ENCODE measurements around the gene NHSL1. TPM values are rescaled to one million over a fixed set of nuclear protein-coding genes. Genes with fewer than 3 reads are reported as not detected.

NHSL1 gene
- polyA plus RNA-seq, 4 donors, result 11.3 to 71.0 (median 23.8) TPM

GRCh38 chr6:138528956-138529355 lies 29.7 kb upstream of the NHSL1 start:
- Histone ChIP-seq H3K36me3 (ENCODE audit: control insufficient read depth in 3 of 3, insufficient read depth in 2 of 3, low read depth in 1 of 3, low read length in 3 of 3) (no peaks in the 10 kb centered on the region), H3K9me3 (ENCODE audit: control insufficient read depth in 2 of 2, insufficient read depth in 1 of 2, low read depth in 1 of 2, low read length in 1 of 2) (no peaks in the 10 kb centered on the region), H3K27ac (ENCODE audit: low read depth in 1 of 3, low read length in 2 of 3) (no peak overlapping the region), H3K27me3 (ENCODE audit: control insufficient read depth in 3 of 3, insufficient read depth in 3 of 3, low read length in 3 of 3) (no peaks in the 10 kb centered on the region), H3K4me3 (ENCODE audit: low read depth in 1 of 3, low read length in 3 of 3) (no peak overlapping the region), H3K4me1 (ENCODE audit: control insufficient read depth in 3 of 3, insufficient read depth in 2 of 3, low read depth in 1 of 3, low read length in 2 of 3) (no peaks in the 10 kb centered on the region)
- FAIRE-seq (no peak), DNase-seq (no peak)
- 89 to 95% (median 90%) methylated on average over 2 of the region's 2 CpGs for WGBS, 3 donors

DNA sequence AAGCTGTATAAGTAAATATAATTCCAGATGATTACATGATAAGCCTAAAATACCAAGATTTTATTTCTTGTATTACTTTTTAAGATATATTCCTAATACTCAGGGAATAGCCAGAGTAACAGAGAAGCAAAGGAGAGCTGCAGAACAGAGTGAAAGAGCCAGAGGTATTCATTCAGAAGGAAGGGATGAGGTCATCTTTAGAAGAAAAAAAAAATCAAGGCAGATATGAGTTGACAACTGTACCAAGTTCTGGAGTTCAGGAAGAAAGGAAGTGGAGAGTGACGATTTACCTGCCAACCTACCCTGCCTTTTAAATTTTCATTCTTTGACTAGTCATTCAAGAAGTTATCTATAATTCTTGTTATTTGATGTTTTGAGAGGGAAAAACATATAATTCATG lies 28.8 kb upstream of the NHSL1 start:
- H3K27ac ChIP-seq (ENCODE audit: low read depth in 1 of 3, low read length in 2 of 3), result no peak overlapping the region
- no peaks in the 10 kb centered on the region for H3K9me3 ChIP-seq (ENCODE audit: control insufficient read depth in 2 of 2, insufficient read depth in 1 of 2, low read depth in 1 of 2, low read length in 1 of 2)
- WGBS, 3 donors, result 25 to 57% (median 39%) methylated on average over 1 of the region's 1 CpG
- H3K36me3 ChIP-seq (ENCODE audit: control insufficient read depth in 3 of 3, insufficient read depth in 2 of 3, low read depth in 1 of 3, low read length in 3 of 3), result no peaks in the 10 kb centered on the region
- H3K4me3 ChIP-seq (ENCODE audit: low read depth in 1 of 3, low read length in 3 of 3), result no peak overlapping the region
- no peaks in the 10 kb centered on the region for H3K27me3 ChIP-seq (ENCODE audit: control insufficient read depth in 3 of 3, insufficient read depth in 3 of 3, low read length in 3 of 3)
- no peak for DNase-seq
- no peak for FAIRE-seq
- H3K4me1 ChIP-seq (ENCODE audit: control insufficient read depth in 3 of 3, insufficient read depth in 2 of 3, low read depth in 1 of 3, low read length in 2 of 3), result no peaks in the 10 kb centered on the region

DNA sequence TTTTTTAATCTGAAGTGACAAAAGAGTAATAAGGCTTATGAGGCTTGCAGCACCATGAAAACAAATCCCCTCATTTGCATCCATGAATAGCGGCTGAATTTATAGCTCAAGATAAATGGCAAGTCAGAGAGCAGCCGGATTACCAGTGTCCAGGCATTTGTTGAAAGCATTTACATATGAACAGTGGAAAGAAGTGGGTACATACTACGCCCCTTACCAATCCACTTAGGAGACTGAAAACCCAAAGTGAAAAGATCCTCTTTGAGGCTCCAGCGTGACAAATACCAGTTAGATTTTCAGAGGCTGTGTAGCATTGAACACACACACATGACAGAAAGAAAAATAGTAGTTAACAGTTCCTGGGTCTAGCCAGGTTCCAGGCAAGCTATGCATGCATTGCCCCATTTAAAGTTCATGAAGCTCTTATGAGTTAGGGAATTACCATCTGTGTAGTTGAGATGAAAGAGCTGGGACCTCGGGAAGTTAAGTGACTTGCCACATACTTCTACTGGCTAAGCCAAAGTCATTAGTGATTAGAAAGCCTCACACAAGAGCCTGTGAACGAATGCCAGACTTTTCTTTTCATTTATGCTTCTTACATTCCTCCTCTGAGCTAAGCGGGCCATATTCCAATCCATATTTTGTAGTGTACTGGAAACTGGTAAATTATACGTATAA lies 28.3 kb upstream of the NHSL1 start:
- no peak overlapping the region for H3K27ac ChIP-seq (ENCODE audit: low read depth in 1 of 3, low read length in 2 of 3)
- no peaks in the 10 kb centered on the region for H3K9me3 ChIP-seq (ENCODE audit: control insufficient read depth in 2 of 2, insufficient read depth in 1 of 2, low read depth in 1 of 2, low read length in 1 of 2)
- 69 to 78% (median 75%) methylated on average over 8 of the region's 8 CpGs for WGBS, 3 donors
- no peaks in the 10 kb centered on the region for H3K36me3 ChIP-seq (ENCODE audit: control insufficient read depth in 3 of 3, insufficient read depth in 2 of 3, low read depth in 1 of 3, low read length in 3 of 3)
- FAIRE-seq, result no peak
- no peaks in the 10 kb centered on the region for H3K27me3 ChIP-seq (ENCODE audit: control insufficient read depth in 3 of 3, insufficient read depth in 3 of 3, low read length in 3 of 3)
- no peak overlapping the region for H3K4me3 ChIP-seq (ENCODE audit: low read depth in 1 of 3, low read length in 3 of 3)
- DNase-seq, result no peak
- H3K4me1 ChIP-seq (ENCODE audit: control insufficient read depth in 3 of 3, insufficient read depth in 2 of 3, low read depth in 1 of 3, low read length in 2 of 3), result no peaks in the 10 kb centered on the region

- no peaks in the 10 kb centered on the region for H3K4me1 ChIP-seq (ENCODE audit: control insufficient read depth in 3 of 3, insufficient read depth in 2 of 3, low read depth in 1 of 3, low read length in 2 of 3)
- no peak for DNase-seq
- WGBS, 3 donors, result 70 to 83% (median 76%) methylated on average over 11 of the region's 11 CpGs
- FAIRE-seq, result no peak
- H3K9me3 ChIP-seq (ENCODE audit: control insufficient read depth in 2 of 2, insufficient read depth in 1 of 2, low read depth in 1 of 2, low read length in 1 of 2), result no peaks in the 10 kb centered on the region
- no peaks in the 10 kb centered on the region for H3K36me3 ChIP-seq (ENCODE audit: control insufficient read depth in 3 of 3, insufficient read depth in 2 of 3, low read depth in 1 of 3, low read length in 3 of 3)
- no peak overlapping the region for H3K27ac ChIP-seq (ENCODE audit: low read depth in 1 of 3, low read length in 2 of 3)
- no peaks in the 10 kb centered on the region for H3K27me3 ChIP-seq (ENCODE audit: control insufficient read depth in 3 of 3, insufficient read depth in 3 of 3, low read length in 3 of 3)
- no peak overlapping the region for H3K4me3 ChIP-seq (ENCODE audit: low read depth in 1 of 3, low read length in 3 of 3)
These were observed 27.5 kb upstream of the NHSL1 start for GRCh38 chr6:138526822-138527235.

DNA sequence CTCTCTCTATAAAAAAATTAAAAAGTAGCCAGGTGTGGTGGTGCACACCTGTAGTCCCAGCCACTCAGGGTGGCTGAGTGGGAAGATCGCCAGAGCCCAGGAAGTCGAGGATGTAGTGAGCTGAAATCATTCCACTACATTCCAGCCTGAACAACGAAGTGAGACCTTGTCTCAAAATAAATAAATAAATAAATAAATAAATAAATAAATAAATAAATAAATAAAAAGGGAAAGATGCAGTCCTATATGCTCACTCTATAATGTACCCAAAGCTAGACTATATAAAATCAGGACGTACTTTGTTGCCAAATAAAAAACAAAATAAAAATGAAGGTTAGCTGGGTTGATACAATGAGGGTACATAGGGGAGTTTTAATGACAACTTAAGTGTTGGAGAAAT lies 26.1 kb upstream of the NHSL1 start:
- no peaks in the 10 kb centered on the region for H3K36me3 ChIP-seq (ENCODE audit: control insufficient read depth in 3 of 3, insufficient read depth in 2 of 3, low read depth in 1 of 3, low read length in 3 of 3)
- 91% methylated on average over 4 of the region's 4 CpGs for WGBS, 3 donors
- DNase-seq (no peak), FAIRE-seq (no peak)
- H3K27ac ChIP-seq (ENCODE audit: low read depth in 1 of 3, low read length in 2 of 3), result no peak overlapping the region
- no peaks in the 10 kb centered on the region for H3K9me3 ChIP-seq (ENCODE audit: control insufficient read depth in 2 of 2, insufficient read depth in 1 of 2, low read depth in 1 of 2, low read length in 1 of 2)
- no peak overlapping the region for H3K4me3 ChIP-seq (ENCODE audit: low read depth in 1 of 3, low read length in 3 of 3)
- no peaks in the 10 kb centered on the region for H3K4me1 ChIP-seq (ENCODE audit: control insufficient read depth in 3 of 3, insufficient read depth in 2 of 3, low read depth in 1 of 3, low read length in 2 of 3)
- no peaks in the 10 kb centered on the region for H3K27me3 ChIP-seq (ENCODE audit: control insufficient read depth in 3 of 3, insufficient read depth in 3 of 3, low read length in 3 of 3)

DNA sequence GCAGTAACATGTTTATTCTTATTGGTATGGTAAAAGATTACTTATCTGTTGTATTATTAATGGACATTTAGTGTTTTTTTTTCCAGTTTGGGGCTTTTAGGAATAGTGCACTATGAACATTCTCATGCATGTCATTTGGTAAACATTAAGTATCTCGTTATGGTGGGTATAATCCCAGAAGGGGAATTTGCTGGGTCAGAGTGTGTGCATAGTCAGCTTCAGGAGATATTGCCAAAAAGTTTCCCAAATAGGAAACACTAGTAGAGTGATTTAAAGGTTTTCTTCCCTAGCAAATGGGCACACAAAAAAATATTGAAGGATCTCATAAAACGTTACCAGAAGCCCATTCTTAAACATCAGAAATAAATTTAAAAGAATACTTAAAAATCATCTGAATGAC lies 25.2 kb upstream of the NHSL1 start:
- 46 to 69% (median 69%) methylated on average over 2 of the region's 2 CpGs for WGBS, 3 donors
- no peak overlapping the region for H3K27ac ChIP-seq (ENCODE audit: low read depth in 1 of 3, low read length in 2 of 3)
- DNase-seq (no peak), FAIRE-seq (no peak)
- no peaks in the 10 kb centered on the region for H3K9me3 ChIP-seq (ENCODE audit: control insufficient read depth in 2 of 2, insufficient read depth in 1 of 2, low read depth in 1 of 2, low read length in 1 of 2)
- H3K27me3 ChIP-seq (ENCODE audit: control insufficient read depth in 3 of 3, insufficient read depth in 3 of 3, low read length in 3 of 3), result no peaks in the 10 kb centered on the region
- no peak overlapping the region for H3K4me3 ChIP-seq (ENCODE audit: low read depth in 1 of 3, low read length in 3 of 3)
- H3K36me3 ChIP-seq (ENCODE audit: control insufficient read depth in 3 of 3, insufficient read depth in 2 of 3, low read depth in 1 of 3, low read length in 3 of 3), result no peaks in the 10 kb centered on the region
- no peaks in the 10 kb centered on the region for H3K4me1 ChIP-seq (ENCODE audit: control insufficient read depth in 3 of 3, insufficient read depth in 2 of 3, low read depth in 1 of 3, low read length in 2 of 3)

DNA sequence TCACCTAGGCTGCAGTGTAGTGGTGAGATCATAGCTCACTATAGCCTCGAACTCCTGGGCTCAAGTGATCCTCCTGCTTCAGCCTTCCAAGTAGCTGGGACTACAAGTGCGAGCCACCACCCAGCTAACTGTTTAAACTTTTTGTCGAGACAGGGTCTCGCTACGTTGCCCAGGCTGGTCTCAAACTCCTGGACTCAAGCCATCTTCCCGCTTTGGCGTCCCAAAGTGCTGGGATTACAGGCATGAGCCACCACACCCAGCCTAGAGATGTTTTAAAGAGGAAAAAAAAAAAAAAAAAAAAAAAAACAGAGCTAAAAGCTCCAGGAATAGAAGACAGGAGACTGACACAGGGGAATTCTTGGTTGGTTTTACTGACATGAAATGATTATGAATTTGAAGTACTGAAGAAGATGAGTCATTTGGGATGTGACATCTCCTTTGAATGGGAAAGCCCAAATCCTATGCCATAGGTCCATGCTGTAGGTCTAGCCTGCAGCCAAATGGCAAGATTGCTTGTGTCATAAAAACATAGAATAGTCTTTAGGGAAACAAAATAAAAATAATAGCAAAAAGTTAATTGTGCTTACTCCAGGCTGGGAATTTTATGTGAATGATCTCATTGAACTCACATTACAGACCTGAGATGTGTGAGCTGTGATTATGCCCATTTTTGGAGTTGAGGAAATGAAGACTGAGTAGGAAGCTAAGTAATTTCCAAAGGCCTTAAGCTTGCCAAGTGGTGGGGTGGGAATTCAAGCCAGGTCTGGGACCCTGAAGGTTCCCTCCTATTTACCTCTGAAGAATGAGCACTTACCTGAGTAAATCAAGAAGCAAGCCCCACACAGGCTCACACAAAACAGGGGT lies 24.3 kb upstream of the NHSL1 start:
- Histone ChIP-seq H3K4me1 (ENCODE audit: control insufficient read depth in 3 of 3, insufficient read depth in 2 of 3, low read depth in 1 of 3, low read length in 2 of 3) (no peaks in the 10 kb centered on the region), H3K36me3 (ENCODE audit: control insufficient read depth in 3 of 3, insufficient read depth in 2 of 3, low read depth in 1 of 3, low read length in 3 of 3) (no peaks in the 10 kb centered on the region), H3K9me3 (ENCODE audit: control insufficient read depth in 2 of 2, insufficient read depth in 1 of 2, low read depth in 1 of 2, low read length in 1 of 2) (no peaks in the 10 kb centered on the region), H3K27ac (ENCODE audit: low read depth in 1 of 3, low read length in 2 of 3) (no peak overlapping the region), H3K27me3 (ENCODE audit: control insufficient read depth in 3 of 3, insufficient read depth in 3 of 3, low read length in 3 of 3) (no peaks in the 10 kb centered on the region), H3K4me3 (ENCODE audit: low read depth in 1 of 3, low read length in 3 of 3) (no peak overlapping the region)
- 79 to 91% (median 83%) methylated on average over 7 of the region's 7 CpGs for WGBS, 3 donors
- DNase-seq, result no peak
- no peak for FAIRE-seq

- no peak for DNase-seq
- Histone ChIP-seq H3K36me3 (ENCODE audit: control insufficient read depth in 3 of 3, insufficient read depth in 2 of 3, low read depth in 1 of 3, low read length in 3 of 3) (no peaks in the 10 kb centered on the region), H3K9me3 (ENCODE audit: control insufficient read depth in 2 of 2, insufficient read depth in 1 of 2, low read depth in 1 of 2, low read length in 1 of 2) (peaks cover 0 to 3% of the 10 kb centered on the region in 2 donors), H3K4me3 (ENCODE audit: low read depth in 1 of 3, low read length in 3 of 3) (no peak overlapping the region), H3K27me3 (ENCODE audit: control insufficient read depth in 3 of 3, insufficient read depth in 3 of 3, low read length in 3 of 3) (no peaks in the 10 kb centered on the region), H3K4me1 (ENCODE audit: control insufficient read depth in 3 of 3, insufficient read depth in 2 of 3, low read depth in 1 of 3, low read length in 2 of 3) (no peaks in the 10 kb centered on the region), H3K27ac (ENCODE audit: low read depth in 1 of 3, low read length in 2 of 3) (no peak overlapping the region)
- WGBS, 3 donors, result 63 to 66% (median 64%) methylated on average over 4 of the region's 4 CpGs
- no peak for FAIRE-seq
These were observed 23.3 kb upstream of the NHSL1 start for GRCh38 chr6:138522611-138523010.

Measured in small intestine (tissue), 7 donors.